Mesendoderm (in vitro differentiated cells): ENCODE results near the gene EPB41L4B.

Source experiments
- DNase-seq: peaks from one replicate; pipeline ENCODE4 v3.0.0; 2013
- H2AK5ac ChIP-seq: 2 replicates; pipeline ENCODE4 v1.6.1; 2013; ENCODE audit warnings: low read length, inconsistent platforms
- H2BK120ac ChIP-seq: 2 replicates; pipeline ENCODE4 v1.6.1; 2013; ENCODE audit warnings: low read depth, mild to moderate bottlenecking, low read length, moderate library complexity, mixed read lengths
- H2BK15ac ChIP-seq: replicated peaks from 2 replicates; pipeline ENCODE4 v1.6.1; 2013; ENCODE audit warnings: low read depth, mild to moderate bottlenecking, moderate library complexity
- H2BK5ac ChIP-seq: 2 replicates; pipeline ENCODE4 v1.6.1; 2013; ENCODE audit warnings: low read length, inconsistent platforms
- H3K18ac ChIP-seq: 2 replicates; pipeline ENCODE4 v1.6.1; 2013; ENCODE audit warnings: mild to moderate bottlenecking, low read length, mixed read lengths
- H3K23ac ChIP-seq: one replicate; pipeline ENCODE4 v1.6.1; 2013; ENCODE audit warnings: low read length
- H3K27ac ChIP-seq: 2 replicates; pipeline ENCODE4 v1.5.1; 2013; ENCODE audit warnings: low read depth, mild to moderate bottlenecking, inconsistent platforms, low read length, moderate library complexity
- H3K27me3 ChIP-seq: 2 replicates; pipeline ENCODE4 v1.6.1; 2013; ENCODE audit warnings: low read length, control low read depth, mild to moderate bottlenecking, inconsistent platforms; ENCODE audit not compliant: insufficient read depth, poor library complexity
- H3K36me3 ChIP-seq: 2 replicates; pipeline ENCODE4 v1.6.1; 2013; ENCODE audit warnings: low read length, inconsistent platforms; ENCODE audit not compliant: control insufficient read depth, insufficient read depth
- H3K4ac ChIP-seq: one replicate; pipeline ENCODE4 v1.6.1; 2013; ENCODE audit warnings: low read depth, mild to moderate bottlenecking, low read length, moderate library complexity
- H3K4me1 ChIP-seq: 2 replicates; pipeline ENCODE4 v1.6.1; 2013; ENCODE audit warnings: low read depth, low read length, inconsistent platforms; ENCODE audit not compliant: control insufficient read depth
- H3K4me2 ChIP-seq: 2 replicates; pipeline ENCODE4 v1.6.1; 2013; ENCODE audit warnings: low read length
- H3K4me3 ChIP-seq: 2 replicates; pipeline ENCODE4 v1.5.1; 2013; ENCODE audit warnings: mild to moderate bottlenecking, low read length
- H3K56ac ChIP-seq: one replicate; pipeline ENCODE4 v1.6.1; 2013; ENCODE audit warnings: low read length
- H3K79me1 ChIP-seq: 2 replicates; pipeline ENCODE4 v1.6.1; 2013; ENCODE audit warnings: low read length, inconsistent platforms
- H3K79me2 ChIP-seq: 2 replicates; pipeline ENCODE4 v1.6.1; 2013; ENCODE audit warnings: mild to moderate bottlenecking, low read length; ENCODE audit not compliant: control insufficient read depth, insufficient read depth
- H3K9ac ChIP-seq: 2 replicates; pipeline ENCODE4 v1.6.1; 2013; ENCODE audit warnings: low read length, inconsistent platforms
- H4K5ac ChIP-seq: one replicate; pipeline ENCODE4 v1.6.1; 2013; ENCODE audit warnings: low read length
- H4K8ac ChIP-seq: one replicate; pipeline ENCODE4 v1.6.1; 2013; ENCODE audit warnings: low read depth, mild to moderate bottlenecking, control low read depth, low read length, moderate library complexity
- WGBS: extraction: QIAGEN DNeasy Blood & Tissue Kit; methylation state at CpG from one replicate; pipeline ENCODE4 v1.1.7; 2013; ENCODE audit warnings: low lambda C conversion rate, missing lambda C conversion rate; ENCODE audit not compliant: insufficient coverage; ENCODE audit errors: extremely low coverage; 5-methylcytosine and 5-hydroxymethylcytosine counted together

EPB41L4B gene

DNA sequence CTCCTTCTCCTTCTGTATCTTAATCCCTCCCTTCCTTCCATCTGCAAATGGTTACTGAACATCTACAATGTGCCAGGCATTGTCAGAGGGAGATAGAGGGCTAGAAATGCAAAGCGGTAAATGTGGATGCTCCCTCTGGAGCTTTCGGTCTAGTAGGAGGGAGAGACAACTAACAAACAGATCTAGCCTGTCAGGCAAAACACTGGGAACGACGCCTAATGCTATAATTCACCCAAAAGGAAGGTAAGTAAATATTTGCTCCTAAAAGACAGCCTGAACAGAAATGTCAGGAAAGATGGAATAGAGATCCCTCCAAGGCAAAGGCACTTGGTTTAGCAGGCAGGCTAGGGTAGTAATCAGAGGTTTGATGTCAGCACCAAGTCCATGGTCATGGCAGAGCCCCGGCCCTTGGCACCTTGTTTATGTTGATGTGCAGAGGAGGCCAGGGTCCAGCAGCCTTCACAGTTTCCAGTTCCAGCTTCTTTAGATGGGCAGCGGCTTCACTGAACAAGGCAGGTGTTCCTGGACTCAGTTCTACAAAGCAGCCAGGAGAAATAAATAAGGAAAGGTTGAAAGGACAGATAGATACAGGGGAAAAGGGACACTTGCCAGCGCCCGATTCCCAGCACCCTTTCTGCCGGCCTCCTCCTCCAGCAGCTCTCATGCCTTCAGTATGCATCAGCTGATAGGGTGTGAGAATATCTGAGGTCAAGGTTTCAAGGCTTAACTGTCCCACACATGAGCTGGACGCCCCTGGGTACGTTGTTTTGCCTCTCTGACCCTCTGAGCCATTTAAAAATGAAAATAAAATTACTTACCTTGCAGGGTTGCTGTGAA, 107.4 kb downstream of the EPB41L4B start:
- no peak overlapping the region for H4K8ac ChIP-seq
- H2BK15ac ChIP-seq = no peak overlapping the region
- no peak overlapping the region for H3K9ac ChIP-seq
- H2BK120ac ChIP-seq = no peak overlapping the region
- no peak overlapping the region for H3K18ac ChIP-seq
- no peaks in the 10 kb centered on the region for H3K79me1 ChIP-seq
- no peak overlapping the region for H3K56ac ChIP-seq
- no peak overlapping the region for H4K5ac ChIP-seq
- no peak overlapping the region for H3K4ac ChIP-seq
- no peaks in the 10 kb centered on the region for H3K4me1 ChIP-seq
- no peak overlapping the region for H3K4me3 ChIP-seq
- no peaks in the 10 kb centered on the region for H3K27me3 ChIP-seq
- no peaks in the 10 kb centered on the region for H3K36me3 ChIP-seq
- H3K23ac ChIP-seq = no peak overlapping the region
- H3K4me2 ChIP-seq = no peak overlapping the region
- no peak overlapping the region for H2AK5ac ChIP-seq
- no peak for DNase-seq
- no peaks in the 10 kb centered on the region for H3K79me2 ChIP-seq
- no peak overlapping the region for H2BK5ac ChIP-seq
- H3K27ac ChIP-seq = no peak overlapping the region
- WGBS = no CpG with 5 or more reads among the region's 11 CpGs

DNA sequence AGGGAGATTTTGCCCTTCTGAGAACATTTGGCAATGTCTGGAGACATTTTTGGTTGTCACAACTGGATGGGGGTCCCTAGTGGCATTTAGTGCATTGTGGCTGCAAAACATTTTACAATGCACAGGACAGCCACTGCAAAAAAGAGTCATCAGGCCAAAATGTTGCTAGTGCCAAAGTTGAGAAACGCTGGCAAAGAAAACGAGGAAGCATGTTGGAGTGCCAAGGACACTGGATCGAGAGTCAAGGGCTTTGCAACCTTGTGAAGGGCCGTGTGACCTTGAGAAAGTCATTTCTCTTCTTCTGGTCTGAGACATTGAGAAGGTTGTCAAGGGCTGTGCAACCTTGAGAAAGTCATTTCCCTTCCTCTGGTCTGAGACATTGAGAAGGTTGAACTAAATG, 108.1 kb downstream of the EPB41L4B start:
- no CpG with 5 or more reads among the region's 4 CpGs for WGBS
- H3K23ac ChIP-seq = no peak overlapping the region
- no peaks in the 10 kb centered on the region for H3K4me1 ChIP-seq
- H3K79me1 ChIP-seq = no peaks in the 10 kb centered on the region
- H2BK5ac ChIP-seq = no peak overlapping the region
- H2AK5ac ChIP-seq = no peak overlapping the region
- H3K56ac ChIP-seq = no peak overlapping the region
- H3K4me3 ChIP-seq = no peak overlapping the region
- H3K79me2 ChIP-seq = no peaks in the 10 kb centered on the region
- no peak overlapping the region for H3K9ac ChIP-seq
- H3K27ac ChIP-seq = no peak overlapping the region
- H3K4me2 ChIP-seq = no peak overlapping the region
- H3K27me3 ChIP-seq = no peaks in the 10 kb centered on the region
- no peak overlapping the region for H4K5ac ChIP-seq
- no peak overlapping the region for H4K8ac ChIP-seq
- no peak overlapping the region for H3K18ac ChIP-seq
- no peak overlapping the region for H3K4ac ChIP-seq
- no peaks in the 10 kb centered on the region for H3K36me3 ChIP-seq
- H2BK15ac ChIP-seq = no peak overlapping the region
- no peak overlapping the region for H2BK120ac ChIP-seq
- no peak for DNase-seq

DNA sequence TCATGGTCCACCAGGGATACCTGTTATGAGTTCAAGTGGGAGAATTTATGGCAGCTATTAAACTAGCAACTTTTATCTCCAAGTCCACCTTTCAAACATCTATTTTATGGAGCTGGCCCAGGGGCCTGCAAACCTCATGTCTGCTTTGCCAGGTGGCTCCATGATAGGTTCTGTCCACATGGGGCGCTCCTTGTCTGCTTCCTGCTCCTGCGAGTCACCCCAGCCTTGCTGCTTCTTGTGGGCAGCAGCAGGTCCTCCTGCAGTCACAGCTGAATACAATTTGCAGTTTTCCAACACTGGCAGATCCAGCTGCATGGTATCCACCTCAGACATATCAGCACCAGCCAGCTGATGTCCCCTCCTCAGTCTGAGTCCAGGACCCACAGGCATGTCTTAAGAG, 114.2 kb downstream of the EPB41L4B start:
- Histone ChIP-seq H3K18ac (no peak overlapping the region), H3K56ac (no peak overlapping the region), H3K27ac (no peak overlapping the region), H2BK15ac (no peak overlapping the region), H3K9ac (no peak overlapping the region), H2AK5ac (no peak overlapping the region), H2BK5ac (no peak overlapping the region), H2BK120ac (no peak overlapping the region), H3K27me3 (no peaks in the 10 kb centered on the region), H4K5ac (no peak overlapping the region), H3K4me2 (no peak overlapping the region), H4K8ac (no peak overlapping the region), H3K23ac (no peak overlapping the region), H3K4ac (no peak overlapping the region), H3K79me2 (no peaks in the 10 kb centered on the region), H3K4me1 (no peaks in the 10 kb centered on the region), H3K36me3 (no peaks in the 10 kb centered on the region), H3K79me1 (no peaks in the 10 kb centered on the region), H3K4me3 (no peak overlapping the region)
- DNase-seq = peak; percentile 35
- whole genome bisulfite sequencing = no CpG with 5 or more reads among the region's 2 CpGs

DNA sequence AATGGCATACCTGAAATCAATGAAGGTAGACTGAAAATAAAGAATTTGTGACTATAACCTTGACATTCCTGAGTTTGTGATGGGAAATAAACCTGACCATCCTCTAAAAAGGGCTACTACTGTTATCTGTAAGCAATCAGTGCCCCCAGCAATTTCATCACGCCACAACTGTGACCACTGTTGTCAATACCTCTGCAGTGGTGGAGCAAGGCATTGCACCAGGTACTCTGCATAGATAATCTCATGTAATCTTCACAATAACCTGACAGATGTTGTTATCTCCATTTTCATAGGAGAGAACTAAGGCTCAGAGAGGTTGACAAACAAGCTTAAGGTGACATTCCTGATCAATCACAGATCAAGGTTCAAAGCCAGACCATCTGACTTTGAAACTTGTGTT, 115.3 kb downstream of the EPB41L4B start:
- Histone ChIP-seq H3K9ac (no peak overlapping the region), H3K4me3 (no peak overlapping the region), H4K5ac (no peak overlapping the region), H2BK15ac (no peak overlapping the region), H3K79me1 (no peaks in the 10 kb centered on the region), H3K4me1 (no peaks in the 10 kb centered on the region), H4K8ac (no peak overlapping the region), H3K27ac (no peak overlapping the region), H2AK5ac (no peak overlapping the region), H3K56ac (no peak overlapping the region), H2BK5ac (no peak overlapping the region), H3K18ac (no peak overlapping the region), H3K79me2 (no peaks in the 10 kb centered on the region), H3K27me3 (no peaks in the 10 kb centered on the region), H3K36me3 (no peaks in the 10 kb centered on the region), H2BK120ac (no peak overlapping the region), H3K4me2 (no peak overlapping the region), H3K4ac (no peak overlapping the region), H3K23ac (no peak overlapping the region)
- peak; percentile 56 for DNase-seq
- WGBS = no CpG with 5 or more reads among the region's 1 CpG

DNA sequence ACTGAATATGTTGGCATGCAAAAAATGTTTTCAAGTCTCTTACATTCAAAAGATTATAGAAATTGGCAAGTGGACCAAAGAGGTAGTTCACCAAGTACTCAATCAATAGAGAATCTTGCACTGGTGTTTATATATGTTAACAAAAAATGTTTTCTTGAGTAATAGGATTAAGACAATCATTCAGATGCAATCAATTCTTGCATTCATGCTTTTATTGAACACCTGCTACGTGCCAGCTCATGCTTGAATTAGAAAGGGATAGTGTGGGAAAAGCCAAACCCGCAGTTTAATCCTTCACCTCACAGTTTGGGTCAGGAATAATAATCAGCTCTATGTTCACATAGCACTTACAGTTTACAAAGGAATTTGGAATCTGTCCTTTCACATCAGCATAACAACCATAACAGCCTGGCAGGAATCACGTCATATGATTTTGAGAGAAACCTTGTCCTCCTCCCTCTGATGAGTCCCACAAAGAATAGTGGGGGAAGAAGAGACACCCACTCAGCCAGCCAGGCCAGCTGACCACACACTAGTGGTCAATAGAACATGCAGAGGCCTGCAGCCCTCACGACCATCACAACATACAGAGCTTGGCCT, 117.0 kb downstream of the EPB41L4B start:
- Histone ChIP-seq H4K8ac (no peak overlapping the region), H3K79me1 (no peaks in the 10 kb centered on the region), H3K4ac (no peak overlapping the region), H3K4me2 (no peak overlapping the region), H3K4me3 (no peak overlapping the region), H4K5ac (no peak overlapping the region), H3K9ac (no peak overlapping the region), H2BK120ac (no peak overlapping the region), H3K4me1 (no peaks in the 10 kb centered on the region), H3K36me3 (no peaks in the 10 kb centered on the region), H3K56ac (no peak overlapping the region), H2BK5ac (no peak overlapping the region), H3K27me3 (no peaks in the 10 kb centered on the region), H3K79me2 (no peaks in the 10 kb centered on the region), H3K27ac (no peak overlapping the region), H2BK15ac (no peak overlapping the region), H2AK5ac (no peak overlapping the region), H3K23ac (no peak overlapping the region), H3K18ac (no peak overlapping the region)
- no peak for DNase-seq
- no CpG with 5 or more reads among the region's 4 CpGs for WGBS
